Activated CD4-positive, alpha-beta T cell treated with anti-CD3 and anti-CD28 coated beads, Interleukin-2, amount 10 ng/mL, durations not matched to agents 7 days and 5 days (primary cell): ENCODE results near the gene ADCY7. TPM values are rescaled to one million over a fixed set of nuclear protein-coding genes. Genes with fewer than 3 reads are reported as not detected.
A peak's percentile ranks its signal among the peaks of the same experiment; 100 is the strongest.

Experiments used
- CTCF ChIA-PET: fragments of 350-600 bp; sonication (Branson Sonifier 250); formaldehyde crosslinking; loops from one replicate; lab custom pipeline; 2021; ENCODE audit warnings: antibody characterized with exemption; lab: Charles Lee
- POLR2A ChIA-PET: fragments of 350-600 bp; sonication (Branson Sonifier 250); formaldehyde crosslinking; loops from one replicate; lab custom pipeline; 2021; ENCODE audit warnings: antibody characterized with exemption; lab: Charles Lee
- DNase-seq: peaks from one replicate; pipeline ENCODE4 v3.0.0-alpha.2; 2020
- H3K27ac Mint-ChIP-seq: one replicate; pipeline ENCODE4 v1.8.0; 2021; ENCODE audit warnings: mild to moderate bottlenecking, moderate library complexity, mixed read lengths
- H3K27me3 Mint-ChIP-seq: one replicate; pipeline ENCODE4 v1.8.0; 2021; ENCODE audit warnings: mixed read lengths
- H3K36me3 Mint-ChIP-seq: one replicate; pipeline ENCODE4 v1.8.0; 2021; ENCODE audit warnings: low read depth, mixed read lengths
- H3K4me1 Mint-ChIP-seq: one replicate; pipeline ENCODE4 v1.8.0; 2021; ENCODE audit warnings: mixed read lengths
- H3K4me3 Mint-ChIP-seq: one replicate; pipeline ENCODE4 v1.8.0; 2021; ENCODE audit warnings: mild to moderate bottlenecking, moderate library complexity, mixed read lengths
- H3K9me3 Mint-ChIP-seq: one replicate; pipeline ENCODE4 v1.8.0; 2021; ENCODE audit warnings: mixed read lengths
- total RNA-seq, 2 experiments: library from RNA; stranded (reverse); gene quantifications; one replicate each; pipeline ENCODE4 v1.2.3, GENCODE V29; 2021

The ADCY7 gene
- total RNA-seq, 2 experiments from 2014 or later, result 197 to 255 TPM

DNA sequence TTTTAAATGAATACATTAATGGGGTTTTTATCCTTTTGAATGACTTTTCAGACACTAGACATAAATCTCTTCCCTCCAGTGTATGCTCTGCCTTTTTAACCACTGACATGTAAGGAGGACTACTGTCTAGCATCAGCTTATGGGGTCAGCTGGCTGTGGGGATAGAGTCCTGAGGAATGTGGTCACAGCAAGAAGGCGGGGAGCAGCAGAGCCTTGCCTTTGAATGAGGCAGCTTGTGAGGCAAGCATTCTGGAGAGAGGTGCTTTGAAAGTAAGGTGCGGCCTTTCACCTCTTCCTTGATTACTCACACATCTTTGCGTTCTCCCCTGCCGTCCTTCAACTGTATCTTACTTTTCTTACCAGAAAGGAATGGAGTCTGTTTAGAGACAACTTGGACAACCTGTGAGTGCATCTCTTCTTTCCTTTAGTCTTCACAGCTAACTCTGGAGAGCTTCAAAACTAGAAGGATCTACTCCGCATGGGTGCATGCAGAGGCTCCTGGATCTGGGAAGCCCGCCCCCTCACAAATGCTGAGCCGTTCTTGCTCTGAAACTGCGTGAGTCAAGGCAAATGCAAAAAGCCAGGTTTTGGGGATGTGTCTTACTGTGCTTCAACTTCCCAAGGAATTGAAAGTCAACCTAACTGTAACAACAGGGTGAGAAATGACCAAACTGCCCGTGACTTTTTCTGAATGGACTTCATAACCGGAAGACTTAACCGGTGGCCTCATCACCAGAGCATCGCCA lies 49.9 kb downstream of the ADCY7 start:
- Mint-ChIP-seq H3K9me3 (no peaks in the 10 kb centered on the region), H3K27me3 (no peaks in the 10 kb centered on the region), H3K36me3 (peaks cover 75% of the 10 kb centered on the region), H3K27ac (peak overlapping the region; percentile 79), H3K4me1 (peaks cover 47% of the 10 kb centered on the region), H3K4me3 (no peak overlapping the region)
- DNase-seq, result peak; percentile 4
- ChIA-PET CTCF (interaction anchor here (0.8 to 3.7 kb wide), 4 partner anchors 11 to 106 kb away, joined by 3 to 32 read pairs (median 4); no protein-coding TSS in a partner anchor), POLR2A (interaction anchor here (0.8 kb wide), 1 partner anchor 52 kb away, joined by 4 read pairs; the partner anchor contains the start of gene BRD7)

DNA sequence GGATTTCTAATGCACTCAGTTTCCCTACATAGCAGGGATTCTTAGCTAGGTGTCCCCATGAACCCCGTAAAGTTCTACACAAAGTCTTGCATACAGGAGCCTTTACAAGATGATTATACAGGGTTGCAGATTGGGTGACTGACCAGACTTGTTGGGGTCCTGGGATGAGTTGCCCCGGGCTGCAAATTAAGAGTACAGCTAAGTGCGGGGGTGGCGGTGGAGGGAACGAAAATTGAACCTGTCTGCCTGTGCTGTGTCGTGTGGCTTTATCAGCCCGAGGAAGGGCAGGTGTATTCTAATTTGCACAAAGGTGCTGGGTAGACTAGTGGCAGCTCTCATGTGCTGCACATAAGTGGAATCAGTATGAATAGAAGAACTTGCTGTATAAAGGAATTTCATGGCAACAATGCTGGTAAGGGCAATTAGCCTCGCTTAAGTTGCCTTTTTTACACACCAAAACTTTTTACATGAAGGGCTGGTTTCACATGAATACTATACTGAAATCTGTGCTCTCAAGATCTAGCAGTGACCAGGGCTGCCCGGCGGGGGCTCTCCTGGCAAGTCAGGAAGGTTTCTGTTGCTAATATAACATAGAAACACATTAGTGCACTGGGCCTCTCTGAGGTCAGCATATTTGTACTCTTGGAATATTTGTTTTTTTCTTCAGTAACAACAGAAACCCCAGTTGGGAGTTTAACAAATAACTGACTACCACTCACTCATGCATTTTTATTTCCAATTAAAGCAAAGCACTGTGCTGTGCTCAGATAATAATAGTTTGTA lies 50.7 kb downstream of the ADCY7 start:
- POLR2A ChIA-PET, result no interaction called here
- peak; percentile 6 for DNase-seq
- CTCF ChIA-PET, result interaction anchor here (0.8 to 1.1 kb wide), 2 partner anchors 10 to 38 kb away, joined by 3 to 4 read pairs; no protein-coding TSS in a partner anchor
- no peak overlapping the region for H3K4me3 Mint-ChIP-seq
- no peaks in the 10 kb centered on the region for H3K27me3 Mint-ChIP-seq
- peaks cover 46% of the 10 kb centered on the region for H3K4me1 Mint-ChIP-seq
- H3K27ac Mint-ChIP-seq, result peak overlapping the region; percentile 38
- peaks cover 75% of the 10 kb centered on the region for H3K36me3 Mint-ChIP-seq
- no peaks in the 10 kb centered on the region for H3K9me3 Mint-ChIP-seq

DNA sequence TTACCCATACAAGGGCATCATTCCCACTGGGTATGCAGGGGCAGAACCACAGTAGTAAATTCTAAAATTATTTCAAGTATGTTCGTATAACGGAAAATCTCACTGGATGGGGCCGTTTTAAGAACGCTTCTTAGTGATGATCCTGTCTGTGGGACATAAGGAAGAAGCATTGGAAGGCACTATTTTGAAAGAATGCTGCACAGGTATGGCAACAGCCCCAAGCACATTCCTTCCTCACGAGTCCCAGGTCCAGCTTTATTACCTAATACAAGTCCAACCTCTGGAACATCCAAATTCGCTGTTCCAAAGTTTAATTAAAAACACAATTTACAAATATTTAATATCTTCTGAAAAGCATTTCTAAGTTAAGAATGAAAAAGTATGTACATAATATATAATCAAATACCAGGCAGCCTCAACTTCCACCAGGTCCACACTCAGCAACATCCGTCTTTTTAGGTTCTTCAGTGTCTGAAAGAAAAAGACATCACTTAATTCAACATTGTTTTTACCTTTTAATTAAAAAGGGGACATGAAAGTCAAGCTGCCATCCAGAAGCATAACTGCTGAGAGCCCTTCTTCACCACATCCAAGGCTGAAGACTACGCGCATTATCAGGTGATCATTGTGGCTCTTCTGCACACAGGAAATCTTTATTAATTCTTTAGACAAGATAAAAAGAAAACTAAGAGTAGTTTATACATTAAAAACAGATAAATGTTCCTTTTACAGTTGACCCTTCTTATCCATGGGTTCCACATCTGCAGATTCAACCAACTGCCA lies 52.6 kb downstream of the ADCY7 start:
- H3K27ac Mint-ChIP-seq, result peak overlapping the region; percentile 5
- ChIA-PET CTCF (interaction anchor here (1.6 kb wide), 1 partner anchor 9 kb away, joined by 6 read pairs; no protein-coding TSS in a partner anchor), POLR2A (no interaction called here)
- H3K4me1 Mint-ChIP-seq, result peaks cover 38% of the 10 kb centered on the region
- DNase-seq, result peak; percentile 13
- no peaks in the 10 kb centered on the region for H3K9me3 Mint-ChIP-seq
- H3K36me3 Mint-ChIP-seq, result peaks cover 70% of the 10 kb centered on the region
- H3K4me3 Mint-ChIP-seq, result no peak overlapping the region
- no peaks in the 10 kb centered on the region for H3K27me3 Mint-ChIP-seq

DNA sequence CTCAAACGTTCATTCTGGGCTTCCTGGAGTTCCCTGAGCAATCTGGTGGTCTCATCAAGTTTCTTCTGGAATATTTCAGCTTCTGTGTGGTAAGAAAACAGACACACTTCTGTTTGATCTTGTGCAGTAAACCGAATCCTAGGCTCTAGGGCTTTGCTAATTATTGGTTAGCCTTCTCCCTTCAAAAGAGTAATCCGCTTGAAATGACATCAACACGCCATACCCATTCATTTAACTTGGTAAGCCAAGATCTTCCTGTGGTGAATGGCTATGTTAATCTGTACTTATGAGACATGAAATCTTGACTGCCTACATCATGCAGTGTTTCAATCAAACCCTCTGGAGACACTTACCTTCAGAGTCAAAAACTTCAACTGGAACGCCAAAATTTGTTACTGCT lies 54.0 kb downstream of the ADCY7 start:
- H3K9me3 Mint-ChIP-seq, result no peaks in the 10 kb centered on the region
- ChIA-PET POLR2A (no interaction called here), CTCF (interaction anchor here (1.7 kb wide), 1 partner anchor 36 kb away, joined by 4 read pairs; no protein-coding TSS in a partner anchor)
- peaks cover 37% of the 10 kb centered on the region for H3K4me1 Mint-ChIP-seq
- no peak for DNase-seq
- H3K4me3 Mint-ChIP-seq, result no peak overlapping the region
- no peaks in the 10 kb centered on the region for H3K27me3 Mint-ChIP-seq
- peaks cover 73% of the 10 kb centered on the region for H3K36me3 Mint-ChIP-seq
- no peak overlapping the region for H3K27ac Mint-ChIP-seq

DNA sequence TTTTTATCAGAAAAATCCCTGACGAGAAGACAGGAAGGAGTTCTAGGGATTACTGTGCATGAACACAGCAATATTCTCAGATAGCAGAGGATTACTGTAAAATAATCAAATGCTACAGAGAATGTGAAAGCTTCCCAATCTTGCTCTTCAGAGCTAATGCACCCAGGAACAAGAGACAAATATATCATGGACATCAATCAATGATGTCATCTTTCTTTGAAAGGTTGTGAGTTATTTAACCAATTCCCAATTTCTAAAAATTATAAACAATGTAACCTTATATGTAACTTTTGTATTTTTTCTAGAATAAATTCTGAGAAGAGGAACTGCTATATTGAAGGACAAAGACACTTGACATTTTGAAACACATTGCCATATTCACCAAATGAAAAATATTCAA lies 56.0 kb downstream of the ADCY7 start:
- Mint-ChIP-seq H3K4me3 (no peak overlapping the region), H3K27ac (no peak overlapping the region), H3K9me3 (no peaks in the 10 kb centered on the region), H3K27me3 (no peaks in the 10 kb centered on the region), H3K36me3 (peaks cover 57% of the 10 kb centered on the region), H3K4me1 (peaks cover 43% of the 10 kb centered on the region)
- ChIA-PET POLR2A (no interaction called here), CTCF (interaction anchor here (1.0 to 1.9 kb wide), 7 partner anchors 9 to 484 kb away, joined by 3 to 6 read pairs (median 4); no protein-coding TSS in a partner anchor)
- no peak for DNase-seq

DNA sequence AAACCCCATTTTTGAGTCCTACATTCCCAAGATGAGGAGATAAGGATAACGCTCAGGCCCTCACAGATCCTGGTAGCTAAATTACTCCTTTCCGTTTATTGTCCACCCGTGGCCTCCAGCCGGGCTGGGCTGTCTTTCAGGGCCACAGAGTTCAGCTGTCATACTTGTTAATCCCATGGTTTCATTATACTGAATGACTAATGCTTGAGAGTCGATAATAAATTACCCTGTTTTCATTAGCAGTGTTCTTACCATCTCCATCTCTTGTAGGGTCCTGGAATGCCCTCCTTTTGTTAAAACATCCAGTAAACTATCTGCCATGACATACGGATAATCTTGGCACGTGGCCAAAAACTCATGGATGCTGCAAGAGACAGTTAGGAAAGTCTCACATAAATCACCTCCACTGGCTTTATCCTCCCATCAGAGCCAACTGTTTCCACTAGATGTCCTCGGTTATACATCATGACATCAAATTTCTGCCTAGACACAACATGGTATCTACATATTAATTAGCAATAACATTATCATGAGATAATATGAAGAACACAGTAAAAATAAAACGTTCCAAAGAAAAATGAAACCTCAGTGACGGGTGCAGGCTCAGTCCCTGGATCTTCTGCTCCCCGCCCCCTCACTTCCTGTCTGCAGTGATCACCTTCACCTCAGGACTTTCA lies 57.1 kb downstream of the ADCY7 start:
- H3K36me3 Mint-ChIP-seq, result peaks cover 59% of the 10 kb centered on the region
- no peak overlapping the region for H3K4me3 Mint-ChIP-seq
- POLR2A ChIA-PET, result no interaction called here
- CTCF ChIA-PET, result interaction anchor here (1.1 to 1.9 kb wide), 5 partner anchors 10 to 483 kb away, joined by 3 to 6 read pairs (median 4); no protein-coding TSS in a partner anchor
- H3K27me3 Mint-ChIP-seq, result no peaks in the 10 kb centered on the region
- H3K27ac Mint-ChIP-seq, result peak overlapping the region; percentile 7
- no peaks in the 10 kb centered on the region for H3K9me3 Mint-ChIP-seq
- H3K4me1 Mint-ChIP-seq, result peaks cover 50% of the 10 kb centered on the region
- DNase-seq, result no peak

DNA sequence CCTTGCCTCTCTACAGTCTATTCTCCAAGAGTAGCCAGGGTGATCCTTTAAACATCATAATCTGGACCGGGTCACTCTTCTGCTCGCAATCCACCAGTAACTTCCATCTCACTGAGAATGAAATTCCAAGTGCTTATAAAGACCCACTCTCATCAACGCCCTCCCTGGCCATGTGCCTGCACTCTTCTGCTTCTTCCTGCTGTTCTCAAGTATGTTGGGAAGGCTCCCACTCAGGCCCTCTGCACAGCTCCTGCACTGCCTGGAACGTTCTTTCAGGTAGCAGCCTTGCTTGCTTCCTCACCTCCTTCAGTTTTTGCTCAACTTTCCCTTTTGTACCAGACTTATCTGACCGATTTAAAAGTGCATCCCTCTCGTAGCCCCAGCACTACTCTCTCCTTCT lies 58.0 kb downstream of the ADCY7 start:
- peaks cover 63% of the 10 kb centered on the region for H3K36me3 Mint-ChIP-seq
- H3K4me3 Mint-ChIP-seq, result no peak overlapping the region
- ChIA-PET POLR2A (no interaction called here), CTCF (interaction anchor here (1.2 kb wide), 1 partner anchor 74 kb away, joined by 4 read pairs; no protein-coding TSS in a partner anchor)
- H3K4me1 Mint-ChIP-seq, result peaks cover 51% of the 10 kb centered on the region
- no peak for DNase-seq
- H3K27ac Mint-ChIP-seq, result peak overlapping the region; percentile 7
- H3K9me3 Mint-ChIP-seq, result no peaks in the 10 kb centered on the region
- H3K27me3 Mint-ChIP-seq, result no peaks in the 10 kb centered on the region

DNA sequence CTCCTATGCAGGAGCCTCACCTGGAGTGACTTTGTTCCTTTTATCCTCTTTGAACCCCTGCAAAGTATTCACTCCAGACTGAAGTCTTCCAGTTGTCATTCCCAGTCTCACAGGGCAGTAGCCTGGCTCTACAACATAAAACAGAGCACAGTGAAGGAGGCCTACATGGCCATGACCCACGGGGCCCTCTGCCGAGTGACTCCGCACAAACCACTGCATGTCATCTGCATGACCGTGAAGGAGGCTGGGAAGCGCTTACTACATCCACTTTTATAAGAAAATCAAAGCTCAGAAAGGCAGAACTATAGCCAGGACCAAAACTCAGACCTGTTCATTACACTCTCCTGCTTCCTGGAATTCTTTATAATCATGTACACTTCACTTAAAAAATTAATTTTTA lies 59.9 kb downstream of the ADCY7 start:
- Mint-ChIP-seq H3K4me3 (no peak overlapping the region), H3K27ac (no peak overlapping the region), H3K4me1 (peaks cover 65% of the 10 kb centered on the region), H3K27me3 (no peaks in the 10 kb centered on the region), H3K36me3 (peaks cover 62% of the 10 kb centered on the region), H3K9me3 (no peaks in the 10 kb centered on the region)
- POLR2A ChIA-PET, result interaction anchor here (1.1 kb wide), 1 partner anchor 415 kb away, joined by 3 read pairs; the partner anchor contains the start of gene CYLD
- DNase-seq, result no peak
- CTCF ChIA-PET, result interaction anchor here (0.5 to 3.9 kb wide), 28 partner anchors 12 to 480 kb away, joined by 3 to 32 read pairs (median 6); partner anchors contain the start of gene CNEP1R1

DNA sequence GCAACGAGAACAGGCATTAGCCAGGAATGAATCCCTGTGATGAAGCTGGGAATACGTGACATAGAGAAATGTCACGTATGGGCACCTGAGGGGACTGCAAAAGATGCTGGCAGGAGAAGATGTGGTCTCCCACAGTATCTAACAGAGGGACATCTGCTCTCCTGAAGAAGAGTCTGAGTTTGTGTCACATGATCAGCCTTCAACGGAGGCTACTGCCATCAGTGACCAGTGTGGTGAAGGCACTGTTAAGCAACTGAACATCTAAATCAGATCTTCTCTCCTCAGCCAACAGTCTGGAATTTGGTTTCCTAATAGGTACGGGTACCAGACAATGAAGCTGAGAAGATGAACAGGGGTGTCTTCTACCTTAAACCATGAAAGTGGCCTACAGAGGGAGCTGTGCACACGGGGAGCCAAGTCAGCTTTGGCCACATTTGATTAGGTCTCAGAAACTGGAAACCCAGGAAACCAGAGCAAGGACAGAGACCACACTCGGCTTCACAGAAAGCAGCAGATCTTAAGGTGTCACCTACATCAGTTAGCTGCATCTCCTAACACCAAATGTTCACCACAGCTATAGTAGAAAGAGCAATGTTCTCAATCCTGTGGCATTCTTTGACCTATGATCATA lies 60.6 kb downstream of the ADCY7 start:
- no peaks in the 10 kb centered on the region for H3K9me3 Mint-ChIP-seq
- ChIA-PET POLR2A (interaction anchor here (1.1 kb wide), 2 partner anchors 28 to 415 kb away, joined by 3 to 6 read pairs; partner anchors contain the start of gene CYLD), CTCF (interaction anchor here (0.6 to 3.9 kb wide), 51 partner anchors 8 to 480 kb away, joined by 3 to 32 read pairs (median 5); partner anchors contain the start of gene CNEP1R1)
- peak overlapping the region; percentile 81 for H3K27ac Mint-ChIP-seq
- H3K4me1 Mint-ChIP-seq, result peaks cover 68% of the 10 kb centered on the region
- H3K36me3 Mint-ChIP-seq, result peaks cover 63% of the 10 kb centered on the region
- H3K27me3 Mint-ChIP-seq, result no peaks in the 10 kb centered on the region
- peak; percentile 87 for DNase-seq
- H3K4me3 Mint-ChIP-seq, result no peak overlapping the region

DNA sequence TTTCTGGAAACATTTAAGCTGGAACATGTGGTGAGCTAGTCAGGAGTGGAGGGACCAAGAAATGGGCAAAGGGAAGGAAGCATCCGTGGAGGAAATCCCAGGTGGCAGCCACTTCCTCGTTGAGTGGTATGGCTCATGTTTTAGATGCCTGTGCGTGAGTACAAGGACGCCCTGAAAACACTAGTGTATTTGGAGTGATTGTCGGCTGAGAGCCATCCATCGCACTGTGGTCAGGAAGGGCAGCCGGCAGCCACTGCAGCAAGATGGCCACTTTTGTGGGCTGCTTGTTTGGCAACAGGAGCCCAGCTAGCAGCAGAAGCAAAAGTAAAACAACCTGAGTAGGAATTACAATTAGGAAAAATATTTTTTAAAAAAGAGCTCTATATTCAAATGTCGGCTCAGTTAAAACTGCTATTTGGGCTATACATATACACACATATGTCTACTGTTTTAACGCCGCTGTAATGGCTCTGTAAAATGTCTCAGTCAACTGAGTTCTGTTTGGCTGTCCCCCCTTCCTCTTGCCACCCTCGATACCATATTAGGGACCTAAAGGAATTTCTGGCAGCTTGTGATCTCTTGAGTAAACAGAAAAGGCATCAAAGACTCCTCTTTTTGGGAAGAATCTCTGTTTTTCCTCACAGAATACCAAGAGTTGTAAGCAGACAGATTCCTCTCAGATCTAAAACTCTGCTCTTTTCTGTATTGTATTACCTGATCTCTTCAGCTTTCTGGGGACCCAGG lies 63.3 kb downstream of the ADCY7 start:
- H3K9me3 Mint-ChIP-seq, result peaks cover 3% of the 10 kb centered on the region
- H3K4me1 Mint-ChIP-seq, result peaks cover 70% of the 10 kb centered on the region
- DNase-seq, result no peak
- no peak overlapping the region for H3K4me3 Mint-ChIP-seq
- H3K27me3 Mint-ChIP-seq, result no peaks in the 10 kb centered on the region
- peak overlapping the region; percentile 81 for H3K27ac Mint-ChIP-seq
- POLR2A ChIA-PET, result no interaction called here
- H3K36me3 Mint-ChIP-seq, result peaks cover 69% of the 10 kb centered on the region
- CTCF ChIA-PET, result interaction anchor here (1.0 to 2.3 kb wide), 6 partner anchors 15 to 477 kb away, joined by 3 to 10 read pairs (median 4); no protein-coding TSS in a partner anchor
